ENCODE data around the gene IFT57. TPM values are rescaled to one million over a fixed set of nuclear protein-coding genes. Genes with fewer than 3 reads are reported as not detected.

The IFT57 gene
- total RNA-seq, 1 experiment from 2014 or later, result 32.1 TPM

DNA sequence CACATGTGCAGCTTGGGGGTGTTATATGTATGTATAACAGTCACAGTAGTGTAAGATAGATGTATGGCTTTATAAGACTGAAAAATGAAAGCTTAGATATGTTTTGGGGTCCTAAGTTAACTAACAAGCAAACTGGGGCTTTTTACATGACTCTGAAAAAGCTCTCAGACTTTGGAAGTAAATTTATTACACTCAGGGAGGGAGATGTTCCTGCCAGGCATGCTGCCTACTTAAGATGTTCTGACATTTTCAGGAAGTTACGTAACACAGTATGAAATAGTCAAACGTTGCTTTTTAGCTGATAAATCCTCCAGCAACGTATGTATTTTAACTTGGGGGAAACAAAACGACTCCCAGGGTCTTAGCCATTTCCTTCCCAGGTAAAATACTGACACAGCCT lies 1.7 kb upstream of the IFT57 start:
- no peak for ATAC-seq
- ChIA-PET POLR2A (interaction anchor here (1.2 kb wide), 1 partner anchor 14 kb away, joined by 4 read pairs; no protein-coding TSS in a partner anchor), CTCF (interaction anchor here (2.1 kb wide), 1 partner anchor 254 kb away, joined by 7 read pairs; no protein-coding TSS in a partner anchor)

DNA sequence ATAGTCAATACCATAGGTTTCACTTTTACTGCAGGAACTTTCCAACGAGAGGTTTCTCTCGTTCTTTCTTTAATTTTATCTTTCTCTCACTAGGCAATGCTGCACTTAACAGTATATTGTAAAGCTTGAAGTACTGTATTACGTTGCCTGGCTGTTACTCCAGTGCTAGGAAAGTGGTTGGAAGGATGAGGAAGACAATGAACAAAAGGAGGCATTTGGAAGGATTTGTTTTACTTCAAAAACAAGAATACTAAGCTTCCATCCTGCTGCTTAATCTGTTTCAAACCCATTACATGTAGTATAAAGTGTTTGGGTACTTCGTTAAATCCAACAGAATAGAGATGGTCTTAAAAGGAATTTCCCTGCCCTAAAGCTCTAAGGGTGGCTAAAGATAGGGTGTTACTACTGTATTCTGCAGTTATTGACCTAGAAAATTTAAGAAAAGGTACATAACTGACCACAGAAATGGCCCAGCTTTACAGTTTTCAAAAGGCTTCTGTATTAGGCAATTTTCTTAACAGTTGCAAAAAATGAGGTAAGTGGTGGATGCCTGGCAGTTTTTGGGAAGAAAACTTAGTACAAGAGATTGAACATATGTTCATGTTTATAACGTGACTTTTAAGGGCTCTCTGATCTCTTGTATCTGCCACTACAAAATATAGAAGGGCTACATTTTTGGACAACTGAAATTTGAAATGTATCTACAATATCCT lies 785 bp upstream of the IFT57 start:
- POLR2A ChIA-PET, result interaction anchor here (1.3 kb wide), 1 partner anchor 366 kb away, joined by 3 read pairs; the partner anchor contains the start of genes CIP2A and DZIP3
- Mint-ChIP-seq H3K36me3 (no peaks in the 10 kb centered on the region), H3K4me1 (peaks cover 22% of the 10 kb centered on the region), H3K9me3 (no peaks in the 10 kb centered on the region), H3K27me3 (ENCODE audit: low read depth) (no peaks in the 10 kb centered on the region; the same call in 1 of the 2 replicates), H3K27ac (peak overlapping the region; percentile 84; the same call in 1 of the 2 replicates), H3K4me3 (peak overlapping the region; percentile 97)
- DNase-seq (ENCODE audit: low spot score) (no peak), ATAC-seq (no peak)
- CTCF ChIA-PET, result interaction anchor here (2.1 kb wide), 1 partner anchor 255 kb away, joined by 7 read pairs; no protein-coding TSS in a partner anchor
- TF ChIP-seq ZBTB43 (CRISPR knock-in tag; IDR thresholded peaks at IDR 0.05) (no peak), ZNF263 (CRISPR knock-in tag; IDR thresholded peaks at IDR 0.05; ENCODE audit: low read depth) (no peak), FOXP1 (CRISPR knock-in tag; IDR thresholded peaks at IDR 0.05; ENCODE audit: borderline replicate concordance) (no peak), TCF7 (CRISPR knock-in tag; IDR thresholded peaks at IDR 0.05; ENCODE audit: low read depth) (no peak), USF1 (CRISPR knock-in tag; IDR thresholded peaks at IDR 0.05) (no peak), ZNF232 (CRISPR knock-in tag; IDR thresholded peaks at IDR 0.05) (no peak), ATF1 (CRISPR knock-in tag; IDR thresholded peaks at IDR 0.05) (no peak), ZNF396 (CRISPR knock-in tag; IDR thresholded peaks at IDR 0.05; ENCODE audit: borderline replicate concordance) (no peak), HMGA2 (CRISPR knock-in tag; IDR thresholded peaks at IDR 0.05) (no peak)
- TF ChIP-seq, protein P1, sequence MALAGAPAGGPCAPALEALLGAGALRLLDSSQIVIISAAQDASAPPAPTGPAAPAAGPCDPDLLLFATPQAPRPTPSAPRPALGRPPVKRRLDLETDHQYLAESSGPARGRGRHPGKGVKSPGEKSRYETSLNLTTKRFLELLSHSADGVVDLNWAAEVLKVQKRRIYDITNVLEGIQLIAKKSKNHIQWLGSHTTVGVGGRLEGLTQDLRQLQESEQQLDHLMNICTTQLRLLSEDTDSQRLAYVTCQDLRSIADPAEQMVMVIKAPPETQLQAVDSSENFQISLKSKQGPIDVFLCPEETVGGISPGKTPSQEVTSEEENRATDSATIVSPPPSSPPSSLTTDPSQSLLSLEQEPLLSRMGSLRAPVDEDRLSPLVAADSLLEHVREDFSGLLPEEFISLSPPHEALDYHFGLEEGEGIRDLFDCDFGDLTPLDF (CRISPR knock-in tag; IDR thresholded peaks at IDR 0.05), result no peak
- TF ChIP-seq, protein P2, sequence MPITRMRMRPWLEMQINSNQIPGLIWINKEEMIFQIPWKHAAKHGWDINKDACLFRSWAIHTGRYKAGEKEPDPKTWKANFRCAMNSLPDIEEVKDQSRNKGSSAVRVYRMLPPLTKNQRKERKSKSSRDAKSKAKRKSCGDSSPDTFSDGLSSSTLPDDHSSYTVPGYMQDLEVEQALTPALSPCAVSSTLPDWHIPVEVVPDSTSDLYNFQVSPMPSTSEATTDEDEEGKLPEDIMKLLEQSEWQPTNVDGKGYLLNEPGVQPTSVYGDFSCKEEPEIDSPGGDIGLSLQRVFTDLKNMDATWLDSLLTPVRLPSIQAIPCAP (CRISPR knock-in tag; IDR thresholded peaks at IDR 0.05), result no peak
- TF ChIP-seq, protein P3, sequence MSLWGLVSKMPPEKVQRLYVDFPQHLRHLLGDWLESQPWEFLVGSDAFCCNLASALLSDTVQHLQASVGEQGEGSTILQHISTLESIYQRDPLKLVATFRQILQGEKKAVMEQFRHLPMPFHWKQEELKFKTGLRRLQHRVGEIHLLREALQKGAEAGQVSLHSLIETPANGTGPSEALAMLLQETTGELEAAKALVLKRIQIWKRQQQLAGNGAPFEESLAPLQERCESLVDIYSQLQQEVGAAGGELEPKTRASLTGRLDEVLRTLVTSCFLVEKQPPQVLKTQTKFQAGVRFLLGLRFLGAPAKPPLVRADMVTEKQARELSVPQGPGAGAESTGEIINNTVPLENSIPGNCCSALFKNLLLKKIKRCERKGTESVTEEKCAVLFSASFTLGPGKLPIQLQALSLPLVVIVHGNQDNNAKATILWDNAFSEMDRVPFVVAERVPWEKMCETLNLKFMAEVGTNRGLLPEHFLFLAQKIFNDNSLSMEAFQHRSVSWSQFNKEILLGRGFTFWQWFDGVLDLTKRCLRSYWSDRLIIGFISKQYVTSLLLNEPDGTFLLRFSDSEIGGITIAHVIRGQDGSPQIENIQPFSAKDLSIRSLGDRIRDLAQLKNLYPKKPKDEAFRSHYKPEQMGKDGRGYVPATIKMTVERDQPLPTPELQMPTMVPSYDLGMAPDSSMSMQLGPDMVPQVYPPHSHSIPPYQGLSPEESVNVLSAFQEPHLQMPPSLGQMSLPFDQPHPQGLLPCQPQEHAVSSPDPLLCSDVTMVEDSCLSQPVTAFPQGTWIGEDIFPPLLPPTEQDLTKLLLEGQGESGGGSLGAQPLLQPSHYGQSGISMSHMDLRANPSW (CRISPR knock-in tag; conservative IDR thresholded peaks at IDR 0.05; ENCODE audit: low read depth), result no peak

More for the DNA sequence above, 1.7 kb upstream of the IFT57 start:
- Mint-ChIP-seq H3K27ac (no peak overlapping the region), H3K4me1 (peaks cover 22% of the 10 kb centered on the region), H3K36me3 (no peaks in the 10 kb centered on the region), H3K9me3 (no peaks in the 10 kb centered on the region), H3K27me3 (ENCODE audit: low read depth) (no peaks in the 10 kb centered on the region; the same call in 1 of the 2 replicates), H3K4me3 (no peak overlapping the region)
- no peak for DNase-seq (ENCODE audit: low spot score)
- TF ChIP-seq FOXJ3 (CRISPR knock-in tag; IDR thresholded peaks at IDR 0.05; ENCODE audit: borderline replicate concordance), result no peak
- TF ChIP-seq, protein P4, sequence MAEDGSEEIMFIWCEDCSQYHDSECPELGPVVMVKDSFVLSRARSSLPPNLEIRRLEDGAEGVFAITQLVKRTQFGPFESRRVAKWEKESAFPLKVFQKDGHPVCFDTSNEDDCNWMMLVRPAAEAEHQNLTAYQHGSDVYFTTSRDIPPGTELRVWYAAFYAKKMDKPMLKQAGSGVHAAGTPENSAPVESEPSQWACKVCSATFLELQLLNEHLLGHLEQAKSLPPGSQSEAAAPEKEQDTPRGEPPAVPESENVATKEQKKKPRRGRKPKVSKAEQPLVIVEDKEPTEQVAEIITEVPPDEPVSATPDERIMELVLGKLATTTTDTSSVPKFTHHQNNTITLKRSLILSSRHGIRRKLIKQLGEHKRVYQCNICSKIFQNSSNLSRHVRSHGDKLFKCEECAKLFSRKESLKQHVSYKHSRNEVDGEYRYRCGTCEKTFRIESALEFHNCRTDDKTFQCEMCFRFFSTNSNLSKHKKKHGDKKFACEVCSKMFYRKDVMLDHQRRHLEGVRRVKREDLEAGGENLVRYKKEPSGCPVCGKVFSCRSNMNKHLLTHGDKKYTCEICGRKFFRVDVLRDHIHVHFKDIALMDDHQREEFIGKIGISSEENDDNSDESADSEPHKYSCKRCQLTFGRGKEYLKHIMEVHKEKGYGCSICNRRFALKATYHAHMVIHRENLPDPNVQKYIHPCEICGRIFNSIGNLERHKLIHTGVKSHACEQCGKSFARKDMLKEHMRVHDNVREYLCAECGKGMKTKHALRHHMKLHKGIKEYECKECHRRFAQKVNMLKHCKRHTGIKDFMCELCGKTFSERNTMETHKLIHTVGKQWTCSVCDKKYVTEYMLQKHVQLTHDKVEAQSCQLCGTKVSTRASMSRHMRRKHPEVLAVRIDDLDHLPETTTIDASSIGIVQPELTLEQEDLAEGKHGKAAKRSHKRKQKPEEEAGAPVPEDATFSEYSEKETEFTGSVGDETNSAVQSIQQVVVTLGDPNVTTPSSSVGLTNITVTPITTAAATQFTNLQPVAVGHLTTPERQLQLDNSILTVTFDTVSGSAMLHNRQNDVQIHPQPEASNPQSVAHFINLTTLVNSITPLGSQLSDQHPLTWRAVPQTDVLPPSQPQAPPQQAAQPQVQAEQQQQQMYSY (CRISPR knock-in tag; IDR thresholded peaks at IDR 0.05), result no peak
- no peak for TF ChIP-seq ZNF121 (CRISPR knock-in tag; IDR thresholded peaks at IDR 0.05)
- TF ChIP-seq ZNF416 (CRISPR knock-in tag; IDR thresholded peaks at IDR 0.05), result no peak
- TF ChIP-seq GABPB1 (CRISPR knock-in tag; IDR thresholded peaks at IDR 0.05), result no peak
